K562 (cell line): ENCODE results near the gene DGKB.

ENCODE experiments used
- POLR2AphosphoS5 ChIP-seq: IDR thresholded peaks from 2 replicates; pipeline ENCODE4 v1.6.1; 2011; ENCODE audit warnings: mild to moderate bottlenecking, low read depth, low read length, moderate library complexity; ENCODE audit not compliant: control insufficient read depth, insufficient read depth
- STAT6 ChIP-seq: sonication (generic); formaldehyde crosslinking; IDR thresholded peaks from 2 replicates; pipeline ENCODE4 v1.8.1; 2023; ENCODE audit warnings: mild to moderate bottlenecking, missing genetic modification reagents
- ZNF830 ChIP-seq: fragments of 250-450 bp; sonication (Bioruptor Pico); IDR thresholded peaks from 2 replicates; pipeline ENCODE4 v1.5.0; 2021; ENCODE audit warnings: mild to moderate bottlenecking

- TF ChIP-seq STAT6, result no peak
- no peak for TF ChIP-seq ZNF830 (CRISPR knock-in tag)
- no peak for TF ChIP-seq POLR2AphosphoS5
Observed at GRCh38 chr7:14698239-14698638, 204.3 kb downstream of the DGKB start.
